Right atrium auricular region (tissue), 2 donors: ENCODE measurements around the gene AHCTF1. TPM values are rescaled to one million over a fixed set of nuclear protein-coding genes. Genes with fewer than 3 reads are reported as not detected.
A peak's percentile ranks its signal among the peaks of the same experiment; 100 is the strongest.

Experiments
- DNase-seq: peaks from one replicate; pipeline ENCODE4 v3.0.0-alpha.2; 2019; ENCODE audit warnings: low spot score
- H3K27ac ChIP-seq, 2 donors: fragments of 200-600 bp; sonication (generic); 1 replicate in 1 of 2; 2 replicates in 1 of 2; pipeline ENCODE4 v1.5.1; 2016 to 2019
- H3K27me3 ChIP-seq, 2 donors: fragments of 200-600 bp; sonication (generic); one replicate each; pipeline versions ENCODE4 v1.5.1 to v1.6.0; 2017 to 2019
- H3K36me3 ChIP-seq: fragments of 200-600 bp; sonication (generic); one replicate; pipeline ENCODE4 v1.5.1; 2016
- H3K4me1 ChIP-seq, 2 donors: fragments of 200-600 bp; sonication (generic); one replicate each; pipeline versions ENCODE4 v1.5.1 to v1.6.0; 2017 to 2019
- H3K4me3 ChIP-seq, 2 donors: fragments of 200-600 bp; sonication (generic); 1 replicate in 1 of 2; 2 replicates in 1 of 2; pipeline ENCODE4 v1.5.1; 2017 to 2019; ENCODE audit warnings: mild to moderate bottlenecking in 1 of 2, moderate library complexity in 1 of 2
- H3K9me3 ChIP-seq, 2 donors: fragments of 200-600 bp; sonication (generic); one replicate each; pipeline ENCODE4 v1.5.1; 2019
- total RNA-seq, 2 donors: library from RNA; depleted of rRNA; stranded (reverse); fragments of >200 nt; gene quantifications; one replicate each; pipeline ENCODE4 v1.1.0, GENCODE V29; 2016
- TF ChIP-seq, protein P1 (sequence below), 2 donors: fragments of 200-600 bp; sonication (generic); IDR thresholded peaks; one replicate each; pipeline ENCODE4 v1.5.1; 2019; ENCODE audit warnings: antibody characterized with exemption in 2 of 2

The AHCTF1 gene
- total RNA-seq, 2 donors from 2014 or later, result 21.6 to 24.4 TPM

DNA sequence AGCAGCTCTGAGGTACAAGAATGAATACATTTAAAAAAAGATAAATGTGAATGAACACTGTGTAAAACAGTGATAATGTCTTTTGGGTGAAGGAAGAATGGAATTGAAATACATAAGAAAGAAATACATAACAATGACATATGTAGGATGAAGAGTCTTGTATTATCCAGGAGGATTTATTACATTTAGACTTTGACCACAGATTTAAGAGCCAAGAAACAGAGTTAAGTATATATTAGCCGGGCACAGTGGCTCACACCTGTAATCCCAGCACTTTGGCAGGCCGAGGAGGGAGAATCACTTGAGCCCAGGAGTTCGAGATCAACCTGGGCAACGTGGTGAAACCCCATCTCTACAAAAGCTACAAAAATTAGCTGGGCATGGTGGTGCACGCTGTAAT lies 127.9 kb downstream of the AHCTF1 start:
- no peaks in the 10 kb centered on the region for H3K4me1 ChIP-seq
- H3K4me3 ChIP-seq, result no peak overlapping the region
- no peak overlapping the region for H3K27ac ChIP-seq
- TF ChIP-seq, protein P1, sequence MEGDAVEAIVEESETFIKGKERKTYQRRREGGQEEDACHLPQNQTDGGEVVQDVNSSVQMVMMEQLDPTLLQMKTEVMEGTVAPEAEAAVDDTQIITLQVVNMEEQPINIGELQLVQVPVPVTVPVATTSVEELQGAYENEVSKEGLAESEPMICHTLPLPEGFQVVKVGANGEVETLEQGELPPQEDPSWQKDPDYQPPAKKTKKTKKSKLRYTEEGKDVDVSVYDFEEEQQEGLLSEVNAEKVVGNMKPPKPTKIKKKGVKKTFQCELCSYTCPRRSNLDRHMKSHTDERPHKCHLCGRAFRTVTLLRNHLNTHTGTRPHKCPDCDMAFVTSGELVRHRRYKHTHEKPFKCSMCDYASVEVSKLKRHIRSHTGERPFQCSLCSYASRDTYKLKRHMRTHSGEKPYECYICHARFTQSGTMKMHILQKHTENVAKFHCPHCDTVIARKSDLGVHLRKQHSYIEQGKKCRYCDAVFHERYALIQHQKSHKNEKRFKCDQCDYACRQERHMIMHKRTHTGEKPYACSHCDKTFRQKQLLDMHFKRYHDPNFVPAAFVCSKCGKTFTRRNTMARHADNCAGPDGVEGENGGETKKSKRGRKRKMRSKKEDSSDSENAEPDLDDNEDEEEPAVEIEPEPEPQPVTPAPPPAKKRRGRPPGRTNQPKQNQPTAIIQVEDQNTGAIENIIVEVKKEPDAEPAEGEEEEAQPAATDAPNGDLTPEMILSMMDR (IDR thresholded peaks at IDR 0.05), result no peak
- H3K9me3 ChIP-seq, result no peaks in the 10 kb centered on the region
- H3K27me3 ChIP-seq, result no peaks in the 10 kb centered on the region
- no peaks in the 10 kb centered on the region for H3K36me3 ChIP-seq
- DNase-seq, result no peak

DNA sequence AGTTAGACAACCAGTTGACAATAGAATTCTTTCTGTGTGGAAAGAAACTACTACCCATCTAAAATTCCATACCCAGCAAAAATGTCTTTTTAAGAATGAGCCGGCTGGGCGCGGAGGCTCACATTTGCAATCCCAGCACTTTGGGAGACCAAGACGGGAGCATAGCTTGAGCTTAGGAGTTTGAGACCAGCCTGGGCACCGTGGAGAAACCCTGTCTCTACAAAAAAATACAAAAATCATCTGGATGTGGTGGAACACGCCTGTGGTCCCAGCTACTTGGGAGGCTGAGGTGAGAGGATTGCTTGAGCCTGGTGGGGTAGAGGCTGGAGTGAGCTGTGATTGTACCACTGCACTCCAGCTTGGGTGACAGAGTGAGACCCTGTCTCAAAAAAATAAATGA lies 128.4 kb downstream of the AHCTF1 start:
- no peaks in the 10 kb centered on the region for H3K36me3 ChIP-seq
- H3K4me3 ChIP-seq, result no peak overlapping the region
- no peak for DNase-seq

DNA sequence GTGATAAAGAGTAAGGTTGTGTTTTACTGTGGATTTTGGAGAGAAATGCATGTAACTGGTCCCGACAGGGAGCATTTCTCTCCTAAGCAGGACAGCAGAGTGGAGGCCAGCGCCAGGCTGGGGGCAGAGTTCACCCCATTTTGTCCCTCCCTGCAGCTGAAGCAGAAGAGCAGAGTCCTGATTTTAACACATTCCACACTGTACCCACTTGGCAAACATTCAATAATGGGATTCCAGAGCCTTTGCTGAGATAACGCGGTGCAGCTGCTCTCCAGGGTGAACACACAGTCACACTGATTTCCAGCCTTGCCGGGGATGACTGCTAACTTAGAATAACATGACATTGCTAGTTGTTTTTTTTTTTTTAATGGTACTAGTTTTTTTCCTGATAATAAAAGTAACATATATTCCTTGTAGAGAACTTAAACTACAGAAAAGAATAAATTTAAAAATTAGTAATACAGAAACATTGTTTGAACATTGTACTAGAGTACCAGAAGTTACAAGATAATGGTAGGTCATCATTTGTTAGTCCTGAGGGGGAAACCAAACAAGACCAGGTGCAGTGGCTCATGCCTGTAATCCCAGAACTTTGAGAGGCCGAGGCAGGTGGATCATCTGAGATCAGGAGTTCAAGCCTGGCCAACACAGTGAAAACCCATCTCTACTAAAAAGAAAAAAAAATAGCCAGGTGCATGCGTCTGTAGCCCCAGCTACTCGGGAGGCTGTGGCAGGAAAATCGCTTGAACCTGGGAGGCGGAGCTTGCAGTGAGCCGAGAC lies 130.3 kb downstream of the AHCTF1 start:
- Histone ChIP-seq H3K27ac (peak overlapping the region in 1 of 2 donors; percentile 24), H3K36me3 (no peaks in the 10 kb centered on the region), H3K27me3 (no peaks in the 10 kb centered on the region), H3K4me1 (no peaks in the 10 kb centered on the region), H3K4me3 (no peak overlapping the region), H3K9me3 (no peaks in the 10 kb centered on the region)
- TF ChIP-seq, protein P1 (IDR thresholded peaks at IDR 0.05), result no peak
- DNase-seq, result no peak

More for the DNA sequence above, 128.4 kb downstream of the AHCTF1 start:
- Histone ChIP-seq H3K27ac (no peak overlapping the region), H3K27me3 (no peaks in the 10 kb centered on the region), H3K4me1 (no peaks in the 10 kb centered on the region), H3K9me3 (no peaks in the 10 kb centered on the region)
- TF ChIP-seq, protein P1 (IDR thresholded peaks at IDR 0.05), result no peak

DNA sequence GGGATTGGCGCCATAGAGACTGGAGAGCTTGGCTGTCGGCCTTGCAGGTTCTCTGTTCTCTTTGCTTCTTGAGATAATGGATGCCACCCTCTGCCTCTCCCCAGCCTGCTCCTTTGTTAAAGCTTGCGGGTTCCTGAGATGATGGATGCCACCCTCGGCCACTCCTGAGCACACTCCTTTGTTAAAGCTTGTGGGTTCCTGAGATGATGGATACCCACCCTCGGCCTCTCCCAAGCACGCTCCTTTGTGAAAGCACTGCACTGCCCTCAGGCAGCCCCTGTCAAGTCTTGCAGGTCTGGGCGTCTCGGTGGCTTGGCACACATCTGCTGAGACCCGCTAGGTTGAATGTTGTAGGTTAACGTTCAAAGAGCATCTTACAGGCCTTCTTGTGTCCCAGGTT lies 131.0 kb downstream of the AHCTF1 start:
- Histone ChIP-seq H3K27ac (peak overlapping the region in 1 of 2 donors; percentile 24), H3K27me3 (no peaks in the 10 kb centered on the region), H3K36me3 (no peaks in the 10 kb centered on the region), H3K4me1 (no peaks in the 10 kb centered on the region), H3K9me3 (no peaks in the 10 kb centered on the region), H3K4me3 (no peak overlapping the region)
- no peak for DNase-seq
- TF ChIP-seq, protein P1 (IDR thresholded peaks at IDR 0.05), result no peak

DNA sequence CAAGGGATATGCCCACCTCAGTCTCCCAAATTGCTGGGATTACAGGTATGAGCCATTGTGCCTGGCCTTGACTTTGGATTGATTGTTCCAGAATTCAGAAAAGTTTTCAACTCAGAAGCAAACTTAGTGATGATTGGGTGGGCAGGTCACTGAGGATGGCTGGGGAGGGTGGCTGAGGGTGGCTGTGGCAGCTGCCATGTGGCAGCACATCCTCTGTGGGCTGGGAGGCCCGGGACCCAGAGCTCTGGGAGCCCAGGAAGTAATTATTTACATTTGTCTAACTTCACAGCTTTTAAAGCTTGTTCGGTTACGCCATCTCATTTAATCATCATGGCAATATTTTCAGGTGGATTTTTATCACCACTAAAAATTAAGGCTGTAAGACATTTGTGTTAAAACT lies 131.4 kb downstream of the AHCTF1 start:
- no peaks in the 10 kb centered on the region for H3K9me3 ChIP-seq
- no peak overlapping the region for H3K4me3 ChIP-seq
- H3K27me3 ChIP-seq, result no peaks in the 10 kb centered on the region
- H3K36me3 ChIP-seq, result no peaks in the 10 kb centered on the region
- DNase-seq, result no peak
- TF ChIP-seq, protein P1 (IDR thresholded peaks at IDR 0.05), result no peak
- H3K4me1 ChIP-seq, result no peaks in the 10 kb centered on the region
- H3K27ac ChIP-seq, result no peak overlapping the region
